ENCODE results near the gene RFLNA. TPM values are rescaled to one million over a fixed set of nuclear protein-coding genes. Genes with fewer than 3 reads are reported as not detected.

The RFLNA gene
- total RNA-seq, 1 donor from 2014 or later: 1.4 TPM

- no peak overlapping the region for H3K4me2 ChIP-seq
- H3K27ac ChIP-seq: no peak overlapping the region
- Mint-ChIP-seq H3K36me3 (no peaks in the 10 kb centered on the region), H3K27ac (no peak overlapping the region), H3K27me3 (ENCODE audit: insufficient read depth, low read depth) (peaks cover 41% of the 10 kb centered on the region), H3K4me3 (peak overlapping the region; percentile 72), H3K9me3 (peaks cover 2% of the 10 kb centered on the region), H3K4me1 (peaks cover 30% of the 10 kb centered on the region)
- DNase-seq (ENCODE audit: low spot score): no peak
- no peak overlapping the region for H3K9ac ChIP-seq
- H3K4me1 ChIP-seq: peaks cover 29% of the 10 kb centered on the region
- TF ChIP-seq EZH2phosphoT487 (IDR thresholded peaks at IDR 0.05): no peak
- TF ChIP-seq CTCF (IDR thresholded peaks at IDR 0.05): no peak
- no peak for TF ChIP-seq EZH2 (IDR thresholded peaks at IDR 0.05)
- H3K4me3 ChIP-seq: no peak overlapping the region
- H3K9me3 ChIP-seq (ENCODE audit: low read depth): no peaks in the 10 kb centered on the region
- H4K20me1 ChIP-seq (ENCODE audit: low read depth): no peaks in the 10 kb centered on the region
- H3K79me2 ChIP-seq (ENCODE audit: low read depth): no peaks in the 10 kb centered on the region
- H2AFZ ChIP-seq (replicated peaks): no peak overlapping the region
- peaks cover 37% of the 10 kb centered on the region for H3K27me3 ChIP-seq
- H3F3A ChIP-seq (ENCODE audit: low read depth): peaks cover 14% of the 10 kb centered on the region
- no peaks in the 10 kb centered on the region for H3K36me3 ChIP-seq
Observed at GRCh38 chr12:124297389-124297788, 2.5 kb downstream of the RFLNA start.

GRCh38 chr12:124297856-124298255, 3.0 kb downstream of the RFLNA start:
- H3K4me1 ChIP-seq: peaks cover 29% of the 10 kb centered on the region
- peaks cover 14% of the 10 kb centered on the region for H3F3A ChIP-seq (ENCODE audit: low read depth)
- H3K27ac ChIP-seq: no peak overlapping the region
- DNase-seq (ENCODE audit: low spot score): no peak
- H3K27me3 ChIP-seq: peaks cover 37% of the 10 kb centered on the region
- peaks cover 2% of the 10 kb centered on the region for H3K9me3 Mint-ChIP-seq
- no peaks in the 10 kb centered on the region for H3K36me3 ChIP-seq
- H2AFZ ChIP-seq (replicated peaks): no peak overlapping the region
- H3K9ac ChIP-seq: no peak overlapping the region
- peaks cover 39% of the 10 kb centered on the region for H3K27me3 Mint-ChIP-seq (ENCODE audit: insufficient read depth, low read depth)
- H3K4me3 Mint-ChIP-seq: no peak overlapping the region
- H4K20me1 ChIP-seq (ENCODE audit: low read depth): no peaks in the 10 kb centered on the region
- TF ChIP-seq EZH2 (IDR thresholded peaks at IDR 0.05) (no peak), EZH2phosphoT487 (IDR thresholded peaks at IDR 0.05) (no peak), CTCF (IDR thresholded peaks at IDR 0.05) (no peak)
- H3K4me3 ChIP-seq: no peak overlapping the region
- H3K9me3 ChIP-seq (ENCODE audit: low read depth): no peaks in the 10 kb centered on the region
- H3K36me3 Mint-ChIP-seq: no peaks in the 10 kb centered on the region
- peaks cover 26% of the 10 kb centered on the region for H3K4me1 Mint-ChIP-seq
- H3K79me2 ChIP-seq (ENCODE audit: low read depth): no peaks in the 10 kb centered on the region
- H3K27ac Mint-ChIP-seq: no peak overlapping the region
- no peak overlapping the region for H3K4me2 ChIP-seq

GRCh38 chr12:124298685-124299410, 4.0 kb downstream of the RFLNA start:
- H3K9me3 ChIP-seq (ENCODE audit: low read depth): no peaks in the 10 kb centered on the region
- H3F3A ChIP-seq (ENCODE audit: low read depth): peaks cover 6% of the 10 kb centered on the region
- DNase-seq (ENCODE audit: low spot score): no peak
- H2AFZ ChIP-seq (replicated peaks): no peak overlapping the region
- Mint-ChIP-seq H3K4me3 (no peak overlapping the region), H3K4me1 (peaks cover 19% of the 10 kb centered on the region), H3K27me3 (ENCODE audit: insufficient read depth, low read depth) (peaks cover 33% of the 10 kb centered on the region), H3K36me3 (no peaks in the 10 kb centered on the region), H3K9me3 (peaks cover 2% of the 10 kb centered on the region), H3K27ac (no peak overlapping the region)
- H3K79me2 ChIP-seq (ENCODE audit: low read depth): no peaks in the 10 kb centered on the region
- H4K20me1 ChIP-seq (ENCODE audit: low read depth): no peaks in the 10 kb centered on the region
- no peaks in the 10 kb centered on the region for H3K36me3 ChIP-seq
- TF ChIP-seq EZH2 (IDR thresholded peaks at IDR 0.05) (no peak), CTCF (IDR thresholded peaks at IDR 0.05) (no peak), EZH2phosphoT487 (IDR thresholded peaks at IDR 0.05) (no peak)
- no peak overlapping the region for H3K4me2 ChIP-seq
- H3K27me3 ChIP-seq: peaks cover 36% of the 10 kb centered on the region
- H3K4me1 ChIP-seq: peaks cover 22% of the 10 kb centered on the region
- no peak overlapping the region for H3K4me3 ChIP-seq
- H3K9ac ChIP-seq: no peak overlapping the region
- no peak overlapping the region for H3K27ac ChIP-seq
